ENCODE data around the gene NPIPB8.
"Not testable (repeated sequence)": the region's sequence is repeated elsewhere in the genome, so short reads cannot be mapped to it uniquely, and the experiment has no call there.

Gene NPIPB8

DNA sequence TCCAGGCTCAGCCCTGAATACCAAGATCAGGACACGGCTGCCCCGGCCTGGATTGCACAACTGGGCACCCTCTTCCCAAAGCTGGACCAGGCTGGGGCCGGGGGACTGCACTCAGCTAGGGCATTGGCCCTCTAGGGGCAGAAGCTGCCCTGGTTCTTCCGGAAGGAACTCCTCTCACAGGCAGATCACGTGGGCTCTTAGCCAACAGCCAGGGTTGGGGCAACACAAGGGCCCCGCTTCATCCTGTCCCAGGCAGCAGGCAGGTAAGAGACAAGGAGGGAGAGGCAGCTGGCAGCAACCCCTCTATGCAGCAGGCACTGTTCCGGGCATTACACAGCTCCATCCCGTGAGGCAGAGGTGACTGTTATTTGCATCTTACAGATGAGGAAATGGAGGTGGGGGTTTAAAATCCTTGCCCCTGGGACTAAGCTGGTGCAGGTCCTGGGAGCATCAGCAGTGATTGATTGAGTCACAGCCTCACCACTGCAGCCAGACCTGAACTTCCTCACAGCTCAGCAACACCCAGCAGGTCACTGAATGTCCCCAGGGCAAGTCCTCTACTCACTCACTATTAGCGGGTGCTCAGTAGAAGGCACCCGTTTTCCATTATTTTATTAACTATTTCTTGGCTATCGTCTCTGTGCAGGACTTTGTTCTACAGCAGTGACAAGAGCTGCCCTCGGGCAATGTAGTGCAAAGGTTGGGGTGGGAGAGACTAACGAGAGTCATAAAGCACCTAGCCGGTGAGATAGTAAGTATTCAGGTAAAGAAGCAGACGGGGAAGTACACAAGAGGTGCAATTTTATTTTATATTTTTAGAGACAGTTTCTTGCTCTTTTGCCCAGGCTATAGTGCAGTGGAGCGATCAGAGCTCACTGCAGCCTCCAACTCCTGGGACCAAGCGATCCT lies 38.2 kb upstream of the NPIPB8 start:
- not testable (repeated sequence) for H3K36me3 ChIP-seq (ENCODE audit: control insufficient read depth in 1 of 2, insufficient read depth in 2 of 2, low read depth in 1 of 2, low read length in 2 of 2); H3K18ac ChIP-seq (ENCODE audit: low read depth in 1 of 2, low read length in 2 of 2); H4K91ac ChIP-seq (ENCODE audit: low read length); H2AK5ac ChIP-seq (ENCODE audit: low read length, severe bottlenecking); H2BK5ac ChIP-seq (ENCODE audit: low read depth, low read length, poor library complexity, severe bottlenecking); H3K4ac ChIP-seq (ENCODE audit: low read depth in 1 of 2, low read length in 2 of 2); H3K9me3 ChIP-seq (ENCODE audit: control insufficient read depth, low read length); H3K23ac ChIP-seq (ENCODE audit: low read length in 2 of 2); H2BK15ac ChIP-seq (ENCODE audit: low read depth, poor library complexity, severe bottlenecking); H4K8ac ChIP-seq (ENCODE audit: low read length); H3K27ac ChIP-seq (ENCODE audit: low read length, poor library complexity, severe bottlenecking); H2AFZ ChIP-seq (ENCODE audit: low read depth, low read length); H3K79me1 ChIP-seq (replicated peaks; ENCODE audit: low read length, poor library complexity, severe bottlenecking); H2BK12ac ChIP-seq (ENCODE audit: low read length in 2 of 2); DNase-seq; H2BK120ac ChIP-seq (ENCODE audit: low read depth, low read length); H3K4me2 ChIP-seq (ENCODE audit: low read length, poor library complexity, severe bottlenecking); H3K9ac ChIP-seq (ENCODE audit: low read length); H3K14ac ChIP-seq (ENCODE audit: low read length in 2 of 2); H3K4me3 ChIP-seq (ENCODE audit: insufficient read depth in 1 of 2, low read depth in 1 of 2, low read length in 2 of 2); H3K4me1 ChIP-seq (ENCODE audit: control insufficient read depth, insufficient read depth, low read depth, low read length)
- H3K27me3 ChIP-seq (ENCODE audit: control insufficient read depth in 1 of 2, insufficient read depth in 1 of 2, low read length in 2 of 2): peaks cover 12 to 33% of the 10 kb centered on the region in 2 experiments
- WGBS: no CpG with 5 or more reads among the region's 17 CpGs

DNA sequence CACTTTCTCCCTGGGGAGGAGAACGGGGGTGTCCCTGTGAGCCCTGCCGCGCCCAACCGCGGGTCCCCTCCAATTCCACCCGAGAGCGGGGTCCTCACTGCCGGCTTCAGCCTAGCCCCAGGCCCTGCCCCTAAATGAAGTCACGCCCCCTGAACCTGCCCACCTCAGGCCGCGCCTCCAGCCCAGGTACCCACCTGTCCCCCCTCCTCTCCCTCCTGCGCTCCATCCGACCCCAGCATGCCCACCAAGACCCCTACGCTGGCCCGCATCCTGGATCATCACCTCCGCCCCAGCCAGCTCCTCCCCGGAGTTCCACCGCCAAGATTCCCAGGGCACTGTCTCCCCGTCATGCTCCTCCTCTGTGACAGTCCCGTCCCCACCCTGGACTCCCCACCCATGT lies 36.9 kb upstream of the NPIPB8 start:
- H3K4me3 ChIP-seq (ENCODE audit: insufficient read depth in 1 of 2, low read depth in 1 of 2, low read length in 2 of 2); H2AFZ ChIP-seq (ENCODE audit: low read depth, low read length); H3K36me3 ChIP-seq (ENCODE audit: control insufficient read depth in 1 of 2, insufficient read depth in 2 of 2, low read depth in 1 of 2, low read length in 2 of 2); H2BK120ac ChIP-seq (ENCODE audit: low read depth, low read length); H3K79me1 ChIP-seq (replicated peaks; ENCODE audit: low read length, poor library complexity, severe bottlenecking); H4K8ac ChIP-seq (ENCODE audit: low read length); H3K18ac ChIP-seq (ENCODE audit: low read depth in 1 of 2, low read length in 2 of 2); H3K27ac ChIP-seq (ENCODE audit: low read length, poor library complexity, severe bottlenecking); H2BK12ac ChIP-seq (ENCODE audit: low read length in 2 of 2); H2AK5ac ChIP-seq (ENCODE audit: low read length, severe bottlenecking); H3K4ac ChIP-seq (ENCODE audit: low read depth in 1 of 2, low read length in 2 of 2); H3K23ac ChIP-seq (ENCODE audit: low read length in 2 of 2); H3K4me1 ChIP-seq (ENCODE audit: control insufficient read depth, insufficient read depth, low read depth, low read length); H3K4me2 ChIP-seq (ENCODE audit: low read length, poor library complexity, severe bottlenecking); H3K9ac ChIP-seq (ENCODE audit: low read length); H4K91ac ChIP-seq (ENCODE audit: low read length); DNase-seq; H3K14ac ChIP-seq (ENCODE audit: low read length in 2 of 2); H2BK5ac ChIP-seq (ENCODE audit: low read depth, low read length, poor library complexity, severe bottlenecking); H2BK15ac ChIP-seq (ENCODE audit: low read depth, poor library complexity, severe bottlenecking); H3K9me3 ChIP-seq (ENCODE audit: control insufficient read depth, low read length): not testable (repeated sequence)
- H3K27me3 ChIP-seq (ENCODE audit: control insufficient read depth in 1 of 2, insufficient read depth in 1 of 2, low read length in 2 of 2): peaks cover 12 to 30% of the 10 kb centered on the region in 2 experiments
- WGBS: 30% methylated on average over 9 of the region's 20 CpGs

DNA sequence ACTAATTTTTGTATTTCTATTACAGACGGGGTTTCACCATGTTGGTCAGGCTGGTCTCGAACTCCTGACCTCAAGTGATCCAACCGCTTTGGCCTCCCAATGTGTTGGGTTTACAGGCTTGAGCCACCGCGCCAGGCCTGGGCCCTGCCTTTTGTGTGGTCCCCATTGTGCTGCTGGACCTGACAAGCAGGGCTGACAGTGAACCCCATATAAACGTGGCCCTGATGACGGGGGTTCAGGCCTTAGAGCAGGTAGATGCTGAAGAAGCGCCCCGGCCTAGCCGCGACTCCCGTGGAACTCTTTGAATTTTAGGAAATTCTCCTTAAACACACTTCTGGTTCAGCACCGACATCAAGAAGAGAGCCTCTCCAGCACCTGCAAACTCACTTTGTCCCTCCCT lies 36.3 kb upstream of the NPIPB8 start:
- not testable (repeated sequence) for H3K4me3 ChIP-seq (ENCODE audit: insufficient read depth in 1 of 2, low read depth in 1 of 2, low read length in 2 of 2); H2BK12ac ChIP-seq (ENCODE audit: low read length in 2 of 2); H2BK5ac ChIP-seq (ENCODE audit: low read depth, low read length, poor library complexity, severe bottlenecking); H2AFZ ChIP-seq (ENCODE audit: low read depth, low read length); H3K9me3 ChIP-seq (ENCODE audit: control insufficient read depth, low read length); H3K4me1 ChIP-seq (ENCODE audit: control insufficient read depth, insufficient read depth, low read depth, low read length); H2BK120ac ChIP-seq (ENCODE audit: low read depth, low read length); H3K4me2 ChIP-seq (ENCODE audit: low read length, poor library complexity, severe bottlenecking); H3K18ac ChIP-seq (ENCODE audit: low read depth in 1 of 2, low read length in 2 of 2); H3K14ac ChIP-seq (ENCODE audit: low read length in 2 of 2); H4K91ac ChIP-seq (ENCODE audit: low read length); H3K23ac ChIP-seq (ENCODE audit: low read length in 2 of 2); H3K36me3 ChIP-seq (ENCODE audit: control insufficient read depth in 1 of 2, insufficient read depth in 2 of 2, low read depth in 1 of 2, low read length in 2 of 2); H2BK15ac ChIP-seq (ENCODE audit: low read depth, poor library complexity, severe bottlenecking); H3K9ac ChIP-seq (ENCODE audit: low read length); H3K4ac ChIP-seq (ENCODE audit: low read depth in 1 of 2, low read length in 2 of 2); H3K79me1 ChIP-seq (replicated peaks; ENCODE audit: low read length, poor library complexity, severe bottlenecking); H4K8ac ChIP-seq (ENCODE audit: low read length); DNase-seq; H3K27ac ChIP-seq (ENCODE audit: low read length, poor library complexity, severe bottlenecking); H2AK5ac ChIP-seq (ENCODE audit: low read length, severe bottlenecking)
- 87% methylated on average over 12 of the region's 13 CpGs for WGBS
- H3K27me3 ChIP-seq (ENCODE audit: control insufficient read depth in 1 of 2, insufficient read depth in 1 of 2, low read length in 2 of 2): peaks cover 12 to 27% of the 10 kb centered on the region in 2 experiments

DNA sequence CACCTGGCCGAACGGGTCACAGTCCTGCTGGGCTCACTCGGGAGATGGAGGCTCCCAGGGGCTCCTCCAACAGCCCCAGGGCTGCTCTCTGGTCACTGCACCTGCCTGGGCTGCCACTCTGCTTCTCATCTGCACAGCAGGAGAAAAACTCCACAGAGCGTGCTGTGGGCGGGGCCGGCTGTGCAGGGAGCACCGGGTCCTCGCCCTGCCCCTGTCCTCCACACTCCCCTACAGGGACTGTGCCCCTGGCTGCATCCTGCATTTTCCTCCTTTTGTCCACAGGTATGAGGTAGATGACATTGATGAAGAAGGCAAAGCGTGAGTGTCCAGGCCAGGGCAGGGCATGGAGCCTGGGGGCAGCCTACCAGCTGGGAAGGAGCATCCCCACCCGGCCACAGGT lies 35.8 kb upstream of the NPIPB8 start:
- no CpG with 5 or more reads among the region's 10 CpGs for WGBS

More for the DNA sequence above, 35.8 kb upstream of the NPIPB8 start:
- H3K79me1 ChIP-seq (replicated peaks; ENCODE audit: low read length, poor library complexity, severe bottlenecking); H3K23ac ChIP-seq (ENCODE audit: low read length in 2 of 2); H3K4me3 ChIP-seq (ENCODE audit: insufficient read depth in 1 of 2, low read depth in 1 of 2, low read length in 2 of 2); H3K4me2 ChIP-seq (ENCODE audit: low read length, poor library complexity, severe bottlenecking); H4K91ac ChIP-seq (ENCODE audit: low read length); H4K8ac ChIP-seq (ENCODE audit: low read length); H2BK5ac ChIP-seq (ENCODE audit: low read depth, low read length, poor library complexity, severe bottlenecking); H2AK5ac ChIP-seq (ENCODE audit: low read length, severe bottlenecking); DNase-seq; H3K14ac ChIP-seq (ENCODE audit: low read length in 2 of 2); H3K4ac ChIP-seq (ENCODE audit: low read depth in 1 of 2, low read length in 2 of 2); H2BK12ac ChIP-seq (ENCODE audit: low read length in 2 of 2); H3K4me1 ChIP-seq (ENCODE audit: control insufficient read depth, insufficient read depth, low read depth, low read length); H3K18ac ChIP-seq (ENCODE audit: low read depth in 1 of 2, low read length in 2 of 2); H2BK15ac ChIP-seq (ENCODE audit: low read depth, poor library complexity, severe bottlenecking); H2BK120ac ChIP-seq (ENCODE audit: low read depth, low read length); H3K27ac ChIP-seq (ENCODE audit: low read length, poor library complexity, severe bottlenecking); H3K9me3 ChIP-seq (ENCODE audit: control insufficient read depth, low read length); H3K36me3 ChIP-seq (ENCODE audit: control insufficient read depth in 1 of 2, insufficient read depth in 2 of 2, low read depth in 1 of 2, low read length in 2 of 2); H2AFZ ChIP-seq (ENCODE audit: low read depth, low read length); H3K9ac ChIP-seq (ENCODE audit: low read length): not testable (repeated sequence)
- peaks cover 12 to 22% of the 10 kb centered on the region in 2 experiments for H3K27me3 ChIP-seq (ENCODE audit: control insufficient read depth in 1 of 2, insufficient read depth in 1 of 2, low read length in 2 of 2)

All from mesenchymal stem cell (in vitro differentiated cells and primary cell).